Right lobe of liver (tissue), 6 donors: ENCODE data around the gene SUZ12. TPM values are rescaled to one million over a fixed set of nuclear protein-coding genes. Genes with fewer than 3 reads are reported as not detected.
"Not testable (repeated sequence)": the region's sequence is repeated elsewhere in the genome, so short reads cannot be mapped to it uniquely, and the experiment has no call there.

Experiments
- ATAC-seq, 4 donors: fragments of 200-7000 bp; cut with Tn5 transposase; one replicate each; pipeline ENCODE4 v1.9.1; 2020; ENCODE audit warnings: mild to moderate bottlenecking in 4 of 4, moderate library complexity in 4 of 4
- DNase-seq, 3 donors: peaks; one replicate each; pipeline ENCODE4 v3.0.0-alpha.2; 2020
- H3K27ac ChIP-seq, 3 donors: fragments of 200-600 bp; one replicate each; pipeline ENCODE4 v1.8.0; 2022
- H3K27me3 ChIP-seq, 2 donors: fragments of 200-600 bp; one replicate each; pipeline ENCODE4 v1.8.0; 2022
- H3K36me3 ChIP-seq, 4 donors: fragments of 200-600 bp; sonication (generic) in 1 of 4; one replicate each; pipeline versions ENCODE4 v1.5.1 to v1.8.0; 2017 to 2022; ENCODE audit warnings: control low read depth in 1 of 4
- H3K4me1 ChIP-seq, 4 donors: fragments of 200-600 bp; sonication (generic) in 1 of 4; one replicate each; pipeline versions ENCODE4 v1.5.1 to v1.8.0; 2017 to 2022; ENCODE audit warnings: control low read depth in 1 of 4
- H3K4me3 ChIP-seq, 3 donors: fragments of 200-600 bp; one replicate each; pipeline ENCODE4 v1.8.0; 2022
- H3K9me3 ChIP-seq, 4 donors: fragments of 200-600 bp; sonication (generic) in 1 of 4; one replicate each; pipeline versions ENCODE4 v1.5.1 to v1.8.0; 2017 to 2022; ENCODE audit warnings: control low read depth in 1 of 4
- CTCF ChIP-seq, 4 donors: fragments of 200-600 bp in 3 of 4; fragments of 450-650 bp in 1 of 4; IDR thresholded peaks; one replicate each; pipeline versions ENCODE4 v1.5.1 to v1.8.0; 2016 to 2022; ENCODE audit warnings: antibody characterized with exemption in 4 of 4, mild to moderate bottlenecking in 2 of 4
- POLR2A ChIP-seq: fragments of 450-650 bp; IDR thresholded peaks from one replicate; pipeline ENCODE4 v1.6.1; 2017; ENCODE audit warnings: antibody characterized with exemption, mild to moderate bottlenecking
- WGBS: methylation state at CpG from one replicate; pipeline ENCODE4 v1.1.6; 2018; ENCODE audit warnings: low coverage, low lambda C conversion rate; ENCODE audit not compliant: insufficient coverage; ENCODE audit errors: missing lambda C conversion rate; 5-methylcytosine and 5-hydroxymethylcytosine counted together
- intact Hi-C, 2 donors: fragments of 100-400 bp; cut with DNase I; formaldehyde crosslinking; loops; one replicate each; pipeline versions ENCODE4 v1.11.2 to v1.14.1; 2022
- total RNA-seq, 6 experiments: library from RNA; depleted of rRNA in 2 of 6; stranded (reverse); fragments of >200 nt in 2 of 6; fragmentation: NEBNext Ultra II Directional in 3 of 6; extraction: Animal tissue kit (Norgen Biotek cat#: 25700) in 3 of 6; gene quantifications; one replicate each; pipeline versions ENCODE4 v1.1.0 to v1.2.4, GENCODE V29; 2016 to 2023
- donor health status: DM: no; HTN: yes; CAD: no.
- donor health status: DM: no; HTN: no; CAD: no.
- donor health status: DM: no; HTN: no; CAD: no.
- donor health status: DM: no; HTN: yes; CAD: no.
- donor health status: DM: no; HTN: yes; CAD: no.

The SUZ12 gene
- total RNA-seq, 6 experiments from 2014 or later: 8.0 to 12.1 (median 10.6) TPM

- H3K9me3 ChIP-seq: no peaks in the 10 kb centered on the region
- no peak overlapping the region for H3K4me3 ChIP-seq
- TF ChIP-seq CTCF (IDR thresholded peaks at IDR 0.05) (no peak), POLR2A (no peak)
- H3K4me1 ChIP-seq: no peaks in the 10 kb centered on the region
- no peaks in the 10 kb centered on the region for H3K36me3 ChIP-seq
- H3K27me3 ChIP-seq: no peaks in the 10 kb centered on the region
- intact Hi-C loops: no loop called here
- H3K27ac ChIP-seq: no peak overlapping the region
- WGBS: 81% methylated on average over 4 of the region's 5 CpGs
- ATAC-seq (no peak), DNase-seq (no peak)
These were observed 10.6 kb upstream of the SUZ12 start for GRCh38 chr17:31926100-31926729.

GRCh38 chr17:31931756-31932155 is 5.1 kb upstream of the SUZ12 start:
- Histone ChIP-seq H3K4me3 (no peak overlapping the region), H3K27ac (no peak overlapping the region), H3K9me3 (no peaks in the 10 kb centered on the region), H3K4me1 (peaks cover 0 to 3% (median 0%) of the 10 kb centered on the region in 4 donors), H3K27me3 (no peaks in the 10 kb centered on the region), H3K36me3 (no peaks in the 10 kb centered on the region)
- TF ChIP-seq CTCF (IDR thresholded peaks at IDR 0.05) (no peak), POLR2A (no peak)
- WGBS: 77% methylated on average over 1 of the region's 1 CpG
- no peak for DNase-seq
- ATAC-seq: no peak
- intact Hi-C loops: no loop called here

- no peak overlapping the region for H3K4me3 ChIP-seq
- TF ChIP-seq POLR2A (no peak), CTCF (IDR thresholded peaks at IDR 0.05) (no peak)
- no peak overlapping the region for H3K27ac ChIP-seq
- peaks cover 0 to 11% (median 3%) of the 10 kb centered on the region in 4 donors for H3K4me1 ChIP-seq
- intact Hi-C loops: no loop called here
- no peaks in the 10 kb centered on the region for H3K9me3 ChIP-seq
- ATAC-seq (no peak), DNase-seq (no peak)
- H3K36me3 ChIP-seq: no peaks in the 10 kb centered on the region
- 96% methylated on average over 5 of the region's 5 CpGs for WGBS
- H3K27me3 ChIP-seq: no peaks in the 10 kb centered on the region
These were observed 1.3 kb upstream of the SUZ12 start for GRCh38 chr17:31935512-31935911.

- H3K4me3 ChIP-seq: peak overlapping the region in 2 of 3 donors; percentile 1 to 31
- H3K9me3 ChIP-seq, intact Hi-C loops, H3K27me3 ChIP-seq, H3K36me3 ChIP-seq, DNase-seq, ATAC-seq, H3K27ac ChIP-seq: not testable (repeated sequence)
- peaks cover 0 to 11% (median 3%) of the 10 kb centered on the region in 4 donors for H3K4me1 ChIP-seq
- 4% methylated on average over 9 of the region's 12 CpGs for WGBS
These were observed 1.3 kb downstream of the SUZ12 start for GRCh38 chr17:31937926-31938641.

- H3K27ac ChIP-seq, H3K36me3 ChIP-seq, ATAC-seq, intact Hi-C loops, H3K9me3 ChIP-seq, H3K27me3 ChIP-seq, H3K4me3 ChIP-seq, DNase-seq: not testable (repeated sequence)
- 94% methylated on average over 11 of the region's 11 CpGs for WGBS
- H3K4me1 ChIP-seq: peaks cover 0 to 11% (median 1%) of the 10 kb centered on the region in 4 donors
These were observed 5.1 kb downstream of the SUZ12 start for GRCh38 chr17:31941916-31942315.

- ATAC-seq, H3K9me3 ChIP-seq, intact Hi-C loops, H3K27me3 ChIP-seq, DNase-seq, H3K36me3 ChIP-seq, H3K27ac ChIP-seq, H3K4me3 ChIP-seq: not testable (repeated sequence)
- 82% methylated on average over 5 of the region's 7 CpGs for WGBS
- H3K4me1 ChIP-seq: peaks cover 0 to 11% (median 1%) of the 10 kb centered on the region in 4 donors
These were observed 5.6 kb downstream of the SUZ12 start for GRCh38 chr17:31942396-31942795.

GRCh38 chr17:31951953-31952352 is 15.1 kb downstream of the SUZ12 start:
- not testable (repeated sequence) for ATAC-seq
- peaks cover 0 to 15% (median 1%) of the 10 kb centered on the region in 4 donors for H3K36me3 ChIP-seq

GRCh38 chr17:31964131-31964530 is 27.3 kb downstream of the SUZ12 start:
- WGBS: 89% methylated on average over 7 of the region's 8 CpGs
- ATAC-seq, H3K9me3 ChIP-seq, H3K27me3 ChIP-seq, H3K4me3 ChIP-seq, H3K27ac ChIP-seq, DNase-seq, intact Hi-C loops, H3K4me1 ChIP-seq: not testable (repeated sequence)
- peaks cover 0 to 10% (median 0%) of the 10 kb centered on the region in 4 donors for H3K36me3 ChIP-seq

More at GRCh38 chr17:31951953-31952352, 15.1 kb downstream of the SUZ12 start:
- H3K27me3 ChIP-seq, H3K4me3 ChIP-seq, DNase-seq, intact Hi-C loops, H3K27ac ChIP-seq, H3K9me3 ChIP-seq, H3K4me1 ChIP-seq: not testable (repeated sequence)
- 94% methylated on average over 3 of the region's 3 CpGs for WGBS
